ENCODE results near the gene CARNS1. TPM values are rescaled to one million over a fixed set of nuclear protein-coding genes. Genes with fewer than 3 reads are reported as not detected.

The CARNS1 gene
- total and polyA plus RNA-seq, 2 experiments from 2014 or later = 2.4 to 7.7 TPM

DNA sequence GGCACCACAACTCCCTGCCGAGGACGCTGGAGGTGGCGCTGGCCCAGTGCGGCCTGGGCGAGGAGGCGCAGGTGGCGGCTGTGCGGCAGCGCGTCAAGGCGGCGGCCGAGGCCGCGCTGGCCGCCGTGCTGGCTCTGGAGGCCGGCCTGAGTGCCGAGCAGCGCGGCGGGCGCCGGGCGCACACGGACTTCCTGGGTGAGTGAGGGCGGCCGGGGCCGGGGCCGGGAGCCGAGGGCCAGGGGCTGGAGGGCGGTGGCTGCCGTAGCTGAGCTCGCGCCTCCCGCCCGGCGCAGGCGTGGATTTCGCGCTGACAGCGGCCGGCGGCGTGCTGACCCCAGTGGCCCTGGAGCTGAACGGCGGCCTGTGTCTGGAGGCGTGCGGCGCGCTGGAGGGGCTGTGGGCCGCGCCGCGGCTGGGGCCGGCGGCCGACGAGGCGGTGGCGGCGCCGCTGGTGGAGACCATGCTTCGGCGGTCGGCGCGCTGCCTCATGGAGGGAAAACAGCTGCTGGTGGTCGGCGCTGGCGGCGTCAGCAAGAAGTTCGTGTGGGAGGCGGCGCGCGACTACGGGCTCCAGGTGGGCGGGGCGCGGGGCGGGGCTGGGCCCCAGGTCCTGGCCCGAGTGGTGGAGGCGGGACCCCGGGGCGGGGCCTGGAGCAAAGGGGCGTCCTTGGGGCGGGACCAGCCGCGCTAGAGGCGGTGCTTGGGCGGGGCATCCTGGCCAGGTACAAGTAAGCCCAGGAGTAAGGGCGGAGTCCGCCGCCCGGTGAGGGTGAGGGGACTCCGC lies 5.4 kb downstream of the CARNS1 start:
- Histone ChIP-seq H3K36me3 (replicated peaks; ENCODE audit: insufficient read depth, low read depth) (no peaks in the 10 kb centered on the region), H3K27me3 (no peaks in the 10 kb centered on the region), H2AFZ (peak overlapping the region; percentile 67), H4K20me1 (ENCODE audit: insufficient read depth, poor library complexity, severe bottlenecking) (no peaks in the 10 kb centered on the region), H3K4me1 (ENCODE audit: insufficient read depth) (peaks cover 8% of the 10 kb centered on the region), H3K4me3 (peak overlapping the region; percentile 81), H3K4me2 (peak overlapping the region; percentile 94), H3K9me3 (ENCODE audit: low read depth) (no peaks in the 10 kb centered on the region), H3K79me2 (no peaks in the 10 kb centered on the region), H3K27ac (peak overlapping the region; percentile 92), H3K9me2 (replicated peaks; ENCODE audit: insufficient read depth) (no peaks in the 10 kb centered on the region)
- peak; percentile 99 for DNase-seq (ENCODE audit: low spot score)
- TF ChIP-seq, protein P1, sequence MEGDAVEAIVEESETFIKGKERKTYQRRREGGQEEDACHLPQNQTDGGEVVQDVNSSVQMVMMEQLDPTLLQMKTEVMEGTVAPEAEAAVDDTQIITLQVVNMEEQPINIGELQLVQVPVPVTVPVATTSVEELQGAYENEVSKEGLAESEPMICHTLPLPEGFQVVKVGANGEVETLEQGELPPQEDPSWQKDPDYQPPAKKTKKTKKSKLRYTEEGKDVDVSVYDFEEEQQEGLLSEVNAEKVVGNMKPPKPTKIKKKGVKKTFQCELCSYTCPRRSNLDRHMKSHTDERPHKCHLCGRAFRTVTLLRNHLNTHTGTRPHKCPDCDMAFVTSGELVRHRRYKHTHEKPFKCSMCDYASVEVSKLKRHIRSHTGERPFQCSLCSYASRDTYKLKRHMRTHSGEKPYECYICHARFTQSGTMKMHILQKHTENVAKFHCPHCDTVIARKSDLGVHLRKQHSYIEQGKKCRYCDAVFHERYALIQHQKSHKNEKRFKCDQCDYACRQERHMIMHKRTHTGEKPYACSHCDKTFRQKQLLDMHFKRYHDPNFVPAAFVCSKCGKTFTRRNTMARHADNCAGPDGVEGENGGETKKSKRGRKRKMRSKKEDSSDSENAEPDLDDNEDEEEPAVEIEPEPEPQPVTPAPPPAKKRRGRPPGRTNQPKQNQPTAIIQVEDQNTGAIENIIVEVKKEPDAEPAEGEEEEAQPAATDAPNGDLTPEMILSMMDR (IDR thresholded peaks at IDR 0.05; ENCODE audit: poor library complexity) = no peak
- TF ChIP-seq EZH2 (IDR thresholded peaks at IDR 0.05; ENCODE audit: borderline replicate concordance) (no peak), EZH2phosphoT487 (IDR thresholded peaks at IDR 0.05; ENCODE audit: low read depth, severe bottlenecking, unreplicated experiment) (no peak)
- WGBS (ENCODE audit: low lambda C conversion rate, missing lambda C conversion rate) = 1% methylated on average over 65 of the region's 97 CpGs

DNA sequence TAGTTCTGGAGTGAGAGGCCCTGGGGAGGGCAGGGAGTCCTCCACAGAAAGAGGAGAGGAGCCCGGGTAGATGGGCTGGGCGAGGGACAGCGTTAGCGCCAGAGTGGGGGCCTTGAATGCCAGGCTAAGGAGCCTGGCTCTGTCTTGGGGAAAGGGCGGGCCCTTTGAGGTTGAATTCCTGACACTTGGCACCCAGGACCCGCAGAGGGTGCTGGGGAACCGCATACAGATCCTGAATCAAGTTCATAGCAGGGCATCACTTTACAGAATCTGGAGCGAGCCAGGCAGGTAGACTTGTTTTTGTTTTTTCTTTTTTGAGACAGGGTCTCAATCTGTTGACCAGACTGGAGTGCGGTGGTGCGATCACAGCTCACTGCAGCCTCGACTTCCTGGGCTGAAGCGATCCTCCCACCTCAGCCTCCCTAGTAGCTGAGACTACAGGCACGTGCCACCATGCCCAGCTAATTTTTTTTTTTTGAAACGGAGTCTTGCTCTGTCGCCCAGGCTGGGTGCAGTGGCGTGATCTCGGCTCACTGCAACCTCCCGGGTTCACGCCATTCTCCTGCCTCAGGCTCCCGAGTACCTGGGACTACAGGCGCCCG lies 6.1 kb downstream of the CARNS1 start:
- Histone ChIP-seq H3K9me2 (replicated peaks; ENCODE audit: insufficient read depth) (no peaks in the 10 kb centered on the region), H4K20me1 (ENCODE audit: insufficient read depth, poor library complexity, severe bottlenecking) (no peaks in the 10 kb centered on the region), H3K4me1 (ENCODE audit: insufficient read depth) (peaks cover 8% of the 10 kb centered on the region), H3K36me3 (replicated peaks; ENCODE audit: insufficient read depth, low read depth) (no peaks in the 10 kb centered on the region), H3K9me3 (ENCODE audit: low read depth) (no peaks in the 10 kb centered on the region), H3K27me3 (no peaks in the 10 kb centered on the region), H3K4me2 (peak overlapping the region; percentile 94), H3K4me3 (no peak overlapping the region), H3K79me2 (no peaks in the 10 kb centered on the region), H2AFZ (peak overlapping the region; percentile 67), H3K27ac (peak overlapping the region; percentile 49)
- no peak for TF ChIP-seq EZH2 (IDR thresholded peaks at IDR 0.05; ENCODE audit: borderline replicate concordance)
- no peak for TF ChIP-seq EZH2phosphoT487 (IDR thresholded peaks at IDR 0.05; ENCODE audit: low read depth, severe bottlenecking, unreplicated experiment)
- TF ChIP-seq, protein P1 (IDR thresholded peaks at IDR 0.05; ENCODE audit: poor library complexity) = no peak
- WGBS (ENCODE audit: low lambda C conversion rate, missing lambda C conversion rate) = 74% methylated on average over 22 of the region's 22 CpGs
- no peak for DNase-seq (ENCODE audit: low spot score)

DNA sequence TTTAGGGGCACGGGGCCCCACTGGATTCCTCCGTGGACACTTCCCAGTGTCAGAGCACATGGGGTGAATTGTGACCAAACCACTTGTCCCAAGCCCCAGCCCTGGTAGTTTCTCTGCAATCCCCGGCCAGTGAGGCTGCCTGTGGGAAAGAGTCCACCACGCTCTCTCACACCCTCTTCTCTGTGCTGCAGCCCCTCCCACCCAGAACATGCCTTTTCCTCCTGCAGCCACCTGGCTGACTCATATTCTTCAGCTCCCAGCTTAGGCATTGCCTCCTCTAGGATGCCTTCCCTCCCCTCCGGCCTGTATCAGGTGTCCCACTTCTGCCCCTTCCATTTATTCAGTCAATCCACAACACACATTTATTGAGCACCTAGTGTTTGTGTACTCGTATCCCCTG lies 7.4 kb downstream of the CARNS1 start:
- no peak overlapping the region for H3K4me2 ChIP-seq
- no peaks in the 10 kb centered on the region for H3K36me3 ChIP-seq (replicated peaks; ENCODE audit: insufficient read depth, low read depth)
- no peak overlapping the region for H3K4me3 ChIP-seq
- no peaks in the 10 kb centered on the region for H3K79me2 ChIP-seq
- no peaks in the 10 kb centered on the region for H3K27me3 ChIP-seq
- peak; percentile 67 for DNase-seq (ENCODE audit: low spot score)
- H3K9me3 ChIP-seq (ENCODE audit: low read depth) = no peaks in the 10 kb centered on the region
- no peak overlapping the region for H3K27ac ChIP-seq
- no peaks in the 10 kb centered on the region for H4K20me1 ChIP-seq (ENCODE audit: insufficient read depth, poor library complexity, severe bottlenecking)
- peaks cover 10% of the 10 kb centered on the region for H3K4me1 ChIP-seq (ENCODE audit: insufficient read depth)
- no peaks in the 10 kb centered on the region for H3K9me2 ChIP-seq (replicated peaks; ENCODE audit: insufficient read depth)
- H2AFZ ChIP-seq = no peak overlapping the region
- TF ChIP-seq, protein P1 (IDR thresholded peaks at IDR 0.05; ENCODE audit: poor library complexity) = no peak
- no peak for TF ChIP-seq EZH2 (IDR thresholded peaks at IDR 0.05; ENCODE audit: borderline replicate concordance)
- TF ChIP-seq EZH2phosphoT487 (IDR thresholded peaks at IDR 0.05; ENCODE audit: low read depth, severe bottlenecking, unreplicated experiment) = no peak
- 60% methylated on average over 6 of the region's 6 CpGs for WGBS (ENCODE audit: low lambda C conversion rate, missing lambda C conversion rate)

Measured in hepatocyte (in vitro differentiated cells).